ENCODE data around the gene AARS2.

GRCh38 chr6:44294832-44295791 is 18.0 kb downstream of the AARS2 start:
- TF ChIP-seq CTCF (IDR thresholded peaks at IDR 0.05; ENCODE audit: low read depth, low read length) (no peak), POLR2A (IDR thresholded peaks at IDR 0.05; ENCODE audit: extremely low read depth, insufficient read length) (no peak), MAX (IDR thresholded peaks at IDR 0.05; ENCODE audit: low read depth, low read length) (no peak)
